Fibroblast of skin of right quadriceps (primary cell): ENCODE measurements around the gene PAM16.
"Not testable (repeated sequence)": the region's sequence is repeated elsewhere in the genome, so short reads cannot be mapped to it uniquely, and the experiment has no call there.

Experiments
- DNase-seq: peaks from one replicate; pipeline ENCODE4 v3.0.0-alpha.2; 2013

Gene PAM16

GRCh38 chr16:4350787-4351659 lies at the start of gene PAM16:
TSS of gene PAM16 (minus strand) at chr16:4351321. CDS start at chr16:4351234, 87 bp downstream.
- peak; percentile 91 for DNase-seq

- no peak for DNase-seq
Observed at GRCh38 chr16:4399001-4399730, 48.0 kb upstream of the PAM16 start.

GRCh38 chr16:4395055-4395726 lies 44.1 kb upstream of the PAM16 start:
- no peak for DNase-seq

GRCh38 chr16:4393850-4394249 lies 42.7 kb upstream of the PAM16 start:
- not testable (repeated sequence) for DNase-seq

- DNase-seq: no peak
Observed at GRCh38 chr16:4393240-4393600, 42.1 kb upstream of the PAM16 start.

- peak; percentile 95 for DNase-seq
Observed at GRCh38 chr16:4392382-4393239, 41.5 kb upstream of the PAM16 start.

- no peak for DNase-seq
Observed at GRCh38 chr16:4391631-4392381, 40.7 kb upstream of the PAM16 start.

GRCh38 chr16:4390266-4391260 lies 39.4 kb upstream of the PAM16 start:
- DNase-seq: no peak

GRCh38 chr16:4389051-4389955 lies 38.2 kb upstream of the PAM16 start:
- no peak for DNase-seq

GRCh38 chr16:4388271-4389021 lies 37.3 kb upstream of the PAM16 start:
- peak; percentile 54 for DNase-seq

- DNase-seq: no peak
Observed at GRCh38 chr16:4387781-4388180, 36.7 kb upstream of the PAM16 start.

- peak; percentile 42 for DNase-seq
Observed at GRCh38 chr16:4386951-4387565, 35.9 kb upstream of the PAM16 start.

- peak; percentile 39 for DNase-seq
Observed at GRCh38 chr16:4386451-4386805, 35.3 kb upstream of the PAM16 start.

- no peak for DNase-seq
Observed at GRCh38 chr16:4385789-4386450, 34.8 kb upstream of the PAM16 start.

GRCh38 chr16:4385066-4385788 lies 34.1 kb upstream of the PAM16 start:
- DNase-seq: no peak

GRCh38 chr16:4384509-4384942 lies 33.4 kb upstream of the PAM16 start:
- DNase-seq: peak; percentile 66
